Fibroblast of lung (primary cell): ENCODE measurements around the gene MRPL48. TPM values are rescaled to one million over a fixed set of nuclear protein-coding genes. Genes with fewer than 3 reads are reported as not detected.
"Not testable (repeated sequence)": the region's sequence is repeated elsewhere in the genome, so short reads cannot be mapped to it uniquely, and the experiment has no call there.

Experiments
- DNase-seq, 2 donors: peaks; one replicate each; pipeline versions ENCODE4 v3.0.0 to v3.0.0-alpha.2; 2010; ENCODE audit warnings: low read depth in 2 of 2
- H2AFZ ChIP-seq: 2 replicates; pipeline ENCODE4 v1.5.1; 2012; ENCODE audit warnings: low read length, control low read depth, inconsistent platforms
- H3K27ac ChIP-seq: 2 replicates; pipeline ENCODE4 v1.5.1; 2011; ENCODE audit warnings: low read length, control low read depth; ENCODE audit not compliant: insufficient read depth
- H3K27me3 ChIP-seq: 2 replicates; pipeline ENCODE4 v1.5.1; 2011; ENCODE audit warnings: mild to moderate bottlenecking, low read length; ENCODE audit not compliant: control insufficient read depth, insufficient read depth
- H3K36me3 ChIP-seq: 2 replicates; pipeline ENCODE4 v1.5.1; 2011; ENCODE audit warnings: low read length; ENCODE audit not compliant: control insufficient read depth, insufficient read depth
- H3K4me1 ChIP-seq: 2 replicates; pipeline ENCODE4 v1.5.1; 2011; ENCODE audit warnings: low read length; ENCODE audit not compliant: control insufficient read depth, insufficient read depth; ENCODE audit errors: extremely low read depth
- H3K4me2 ChIP-seq: 2 replicates; pipeline ENCODE4 v1.5.1; 2011; ENCODE audit warnings: low read length, control low read depth; ENCODE audit not compliant: insufficient read depth; ENCODE audit errors: extremely low read depth
- H3K4me3 ChIP-seq, 4 experiments: fragments of 200-600 bp in 1 of 4; sonication (generic) in 1 of 4; replicated peaks in 1 of 4; 2 replicates each; pipeline ENCODE4 v1.5.1; 2011 to 2016; ENCODE audit warnings: low read length in 4 of 4, low read depth in 3 of 4, mild to moderate bottlenecking in 3 of 4, control low read depth in 2 of 4, inconsistent platforms in 1 of 4, mixed read lengths in 1 of 4; ENCODE audit not compliant: insufficient read depth in 1 of 4; ENCODE audit errors: control extremely low read depth in 1 of 4
- H3K79me2 ChIP-seq: 2 replicates; pipeline ENCODE4 v1.5.1; 2012; ENCODE audit warnings: mild to moderate bottlenecking, low read length, inconsistent platforms; ENCODE audit not compliant: control insufficient read depth, insufficient read depth
- H3K9ac ChIP-seq: 2 replicates; pipeline ENCODE4 v1.5.1; 2011; ENCODE audit warnings: mild to moderate bottlenecking, low read length, control low read depth; ENCODE audit not compliant: insufficient read depth
- H3K9me3 ChIP-seq: 2 replicates; pipeline ENCODE4 v1.5.1; 2012; ENCODE audit warnings: low read depth, low read length; ENCODE audit not compliant: control insufficient read depth, insufficient read depth
- H4K20me1 ChIP-seq: 2 replicates; pipeline ENCODE4 v1.5.1; 2011; ENCODE audit warnings: low read length; ENCODE audit not compliant: control insufficient read depth, insufficient read depth; ENCODE audit errors: extremely low read depth
- EZH2 ChIP-seq: IDR thresholded peaks from 2 replicates; pipeline ENCODE4 v1.5.1; 2012; ENCODE audit warnings: low read length, control low read depth, mild to moderate bottlenecking; ENCODE audit errors: missing control alignments
- polyA plus RNA-seq, 2 donors: library from polyadenylated mRNA; depleted of rRNA in 1 of 2; stranded (reverse) in 1 of 2; unstranded in 1 of 2; fragments of >200 nt; gene quantifications; 2 replicates each; pipeline ENCODE4 v1.2.1, GENCODE V29; 2011 to 2012; ENCODE audit warnings: missing spikeins in 1 of 2
- total RNA-seq: library from RNA; depleted of rRNA; stranded (reverse); fragments of >200 nt; gene quantifications from 2 replicates; pipeline ENCODE4 v1.2.1, GENCODE V29; 2014
- TF ChIP-seq, protein P1 (sequence below), 2 donors: IDR thresholded peaks in 1 of 2; conservative IDR thresholded peaks in 1 of 2; 1 replicate in 1 of 2; 2 replicates in 1 of 2; pipeline ENCODE4 v1.5.1; 2011 to 2012; ENCODE audit warnings: low read length in 2 of 2, control low read depth in 1 of 2, inconsistent platforms in 1 of 2, low read depth in 1 of 2, mild to moderate bottlenecking in 1 of 2

The MRPL48 gene
- total and polyA plus RNA-seq, 2 donors (not counting 1 experiment from before 2014, with no cell fraction given), result 32.9 to 46.2 TPM

DNA sequence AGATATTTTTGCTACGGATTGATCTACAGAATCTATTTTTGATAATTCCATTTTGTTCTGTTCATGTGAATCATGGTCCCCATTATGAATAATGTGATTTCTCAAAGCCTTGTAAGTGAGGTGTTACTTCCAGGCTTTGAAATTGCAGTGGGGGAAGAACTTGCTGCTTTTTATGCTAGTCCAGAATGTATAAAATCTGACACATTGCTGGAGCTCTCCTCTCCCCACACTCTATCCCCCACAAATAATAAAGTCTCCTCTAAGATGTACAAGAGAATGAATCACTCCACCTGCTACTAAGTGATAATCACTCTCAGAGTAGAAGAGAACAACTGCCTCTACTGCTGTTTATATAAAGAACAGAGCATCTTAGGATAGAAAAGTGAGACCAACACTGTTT lies 20.9 kb upstream of the MRPL48 start:
- H3K36me3 ChIP-seq, result no peaks in the 10 kb centered on the region
- H3K79me2 ChIP-seq, result no peaks in the 10 kb centered on the region
- TF ChIP-seq, protein P1, sequence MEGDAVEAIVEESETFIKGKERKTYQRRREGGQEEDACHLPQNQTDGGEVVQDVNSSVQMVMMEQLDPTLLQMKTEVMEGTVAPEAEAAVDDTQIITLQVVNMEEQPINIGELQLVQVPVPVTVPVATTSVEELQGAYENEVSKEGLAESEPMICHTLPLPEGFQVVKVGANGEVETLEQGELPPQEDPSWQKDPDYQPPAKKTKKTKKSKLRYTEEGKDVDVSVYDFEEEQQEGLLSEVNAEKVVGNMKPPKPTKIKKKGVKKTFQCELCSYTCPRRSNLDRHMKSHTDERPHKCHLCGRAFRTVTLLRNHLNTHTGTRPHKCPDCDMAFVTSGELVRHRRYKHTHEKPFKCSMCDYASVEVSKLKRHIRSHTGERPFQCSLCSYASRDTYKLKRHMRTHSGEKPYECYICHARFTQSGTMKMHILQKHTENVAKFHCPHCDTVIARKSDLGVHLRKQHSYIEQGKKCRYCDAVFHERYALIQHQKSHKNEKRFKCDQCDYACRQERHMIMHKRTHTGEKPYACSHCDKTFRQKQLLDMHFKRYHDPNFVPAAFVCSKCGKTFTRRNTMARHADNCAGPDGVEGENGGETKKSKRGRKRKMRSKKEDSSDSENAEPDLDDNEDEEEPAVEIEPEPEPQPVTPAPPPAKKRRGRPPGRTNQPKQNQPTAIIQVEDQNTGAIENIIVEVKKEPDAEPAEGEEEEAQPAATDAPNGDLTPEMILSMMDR (conservative IDR thresholded peaks at IDR 0.05 in 1 of 2, IDR thresholded peaks at IDR 0.05 in 1 of 2; ENCODE audit: low read depth in 1 of 2, low read length in 2 of 2), result no peak
- TF ChIP-seq EZH2, result no peak
- H3K4me3 ChIP-seq, result no peak overlapping the region
- no peak for DNase-seq
- H3K9me3 ChIP-seq, result no peaks in the 10 kb centered on the region
- H3K27ac ChIP-seq, result no peak overlapping the region
- H3K9ac ChIP-seq, result no peak overlapping the region
- no peaks in the 10 kb centered on the region for H3K27me3 ChIP-seq
- H3K4me2 ChIP-seq, result no peak overlapping the region
- H4K20me1 ChIP-seq, result no peaks in the 10 kb centered on the region
- no peaks in the 10 kb centered on the region for H3K4me1 ChIP-seq
- no peak overlapping the region for H2AFZ ChIP-seq

DNA sequence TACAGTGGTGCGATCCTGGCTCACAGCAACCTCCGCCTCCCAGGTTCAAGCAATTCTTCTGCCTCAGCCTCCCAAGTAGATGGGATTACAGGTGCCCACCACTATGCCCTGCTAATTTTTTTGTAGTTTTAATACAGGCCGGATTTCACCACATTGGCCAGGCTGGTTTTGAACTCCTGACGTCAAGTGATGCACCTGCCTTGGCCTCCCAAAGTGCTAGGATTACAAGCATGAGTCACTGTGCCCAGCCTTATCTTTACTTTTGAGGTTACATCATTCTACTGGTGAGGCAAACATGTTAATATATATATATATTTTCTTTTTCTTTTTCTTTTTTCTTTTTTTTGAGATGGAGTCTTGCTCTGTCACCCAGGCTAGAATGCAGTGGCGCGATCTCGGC lies 16.9 kb upstream of the MRPL48 start:
- H3K9ac ChIP-seq, DNase-seq, H3K79me2 ChIP-seq, H3K27me3 ChIP-seq, H3K27ac ChIP-seq, H4K20me1 ChIP-seq, H3K4me1 ChIP-seq, H2AFZ ChIP-seq, H3K36me3 ChIP-seq, H3K4me3 ChIP-seq, H3K9me3 ChIP-seq, H3K4me2 ChIP-seq: not testable (repeated sequence)

DNA sequence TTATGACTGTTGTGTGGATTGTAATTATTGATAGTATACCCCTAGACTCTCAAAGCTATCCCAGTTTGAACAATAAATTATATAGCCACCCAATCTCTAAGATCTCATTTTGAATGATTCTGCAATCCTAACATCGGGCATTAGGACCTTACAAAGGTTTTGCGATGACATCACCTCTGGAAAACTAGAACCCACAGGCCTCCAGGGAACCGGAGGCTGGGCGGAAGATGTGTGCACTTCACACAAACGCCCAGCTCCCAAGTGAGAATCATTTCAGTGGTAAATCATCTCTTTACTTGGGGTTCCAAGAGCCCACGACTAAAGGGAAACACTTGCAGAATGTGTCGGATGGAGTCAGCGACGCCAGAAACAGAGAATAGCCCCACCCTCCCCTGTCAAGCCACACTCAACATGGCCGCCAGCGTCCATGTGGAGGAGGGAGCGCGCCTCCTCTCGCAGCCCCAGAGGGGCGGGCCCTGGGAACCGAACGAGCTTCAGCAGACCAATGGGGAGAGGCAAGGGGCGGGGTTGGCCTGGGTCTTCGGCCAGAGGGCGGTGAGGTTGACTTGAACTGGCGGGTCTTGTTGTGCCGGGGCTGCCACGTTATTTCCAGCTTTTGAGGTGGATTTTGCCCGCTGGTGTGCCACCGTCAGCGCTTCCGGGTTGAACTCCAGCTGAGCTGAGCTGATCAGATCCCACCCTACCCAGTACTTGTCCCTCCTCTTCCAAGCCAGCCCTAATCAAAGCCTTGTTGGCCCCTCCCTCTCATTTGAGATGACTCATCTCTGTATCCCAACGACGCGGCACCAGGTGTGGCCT lies 8.4 kb upstream of the MRPL48 start:
- Histone ChIP-seq H4K20me1 (no peaks in the 10 kb centered on the region), H3K4me1 (no peaks in the 10 kb centered on the region), H3K9me3 (no peaks in the 10 kb centered on the region), H3K4me2 (peak overlapping the region; percentile 82), H3K36me3 (no peaks in the 10 kb centered on the region), H3K27me3 (no peaks in the 10 kb centered on the region), H3K27ac (peak overlapping the region; percentile 95), H3K4me3 (peak overlapping the region; percentile 51 to 86 (median 67)), H3K79me2 (no peaks in the 10 kb centered on the region), H2AFZ (peak overlapping the region; percentile 93), H3K9ac (peak overlapping the region; percentile 74)
- DNase-seq, result peak; percentile 98 to 99
- no peak for TF ChIP-seq EZH2
- TF ChIP-seq, protein P1 (conservative IDR thresholded peaks at IDR 0.05 in 1 of 2, IDR thresholded peaks at IDR 0.05 in 1 of 2; ENCODE audit: low read depth in 1 of 2, low read length in 2 of 2), result no peak
